SKM-1 treated with dmso at 0.1 percent for 144 hours (cell line): Measurements from ENCODE around the gene WASHC2A.
"Not testable (repeated sequence)": the region's sequence is repeated elsewhere in the genome, so short reads cannot be mapped to it uniquely, and the experiment has no call there.

ENCODE experiments used
- DNase-seq: peaks from one replicate; lab custom pipeline; 2025; ENCODE audit not compliant: unreplicated experiment; lab: John Stamatoyannopoulos, UW

Gene WASHC2A

DNA sequence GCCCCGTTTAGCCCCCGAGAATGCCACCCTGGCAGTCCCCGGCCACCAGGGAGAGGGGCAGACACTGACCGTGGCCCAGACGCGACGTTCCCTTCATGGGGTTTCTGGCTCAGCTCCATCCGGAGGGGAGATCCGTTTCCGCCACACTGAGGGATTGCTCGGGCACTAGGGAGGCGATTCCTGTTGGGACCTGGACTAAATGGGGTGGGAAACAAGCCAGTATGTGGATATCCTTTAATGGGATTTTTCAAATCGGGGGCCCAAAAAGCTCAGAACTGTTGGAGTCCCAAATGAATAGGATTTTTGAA, 552 bp downstream of the WASHC2A start:
- not testable (repeated sequence) for DNase-seq

DNA sequence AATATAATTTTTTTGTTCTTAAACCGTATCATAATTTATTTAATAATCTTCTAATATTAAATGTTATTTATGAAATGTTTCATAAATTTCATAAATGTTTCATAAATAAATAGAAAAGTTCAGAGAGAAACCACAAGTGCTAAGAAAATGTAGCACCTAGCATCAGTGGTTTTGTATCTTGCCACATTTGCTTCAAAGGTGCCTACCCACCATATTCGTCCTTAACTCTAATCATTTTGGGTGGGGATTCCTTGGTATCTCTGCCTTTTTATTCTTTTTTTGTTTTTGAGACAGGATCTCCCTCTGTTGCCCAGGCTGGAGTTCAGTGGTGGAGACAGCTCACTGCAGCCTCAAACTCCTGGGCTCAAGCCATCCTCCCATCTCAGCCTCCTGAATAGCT, 7.4 kb downstream of the WASHC2A start:
- DNase-seq, result not testable (repeated sequence)

DNA sequence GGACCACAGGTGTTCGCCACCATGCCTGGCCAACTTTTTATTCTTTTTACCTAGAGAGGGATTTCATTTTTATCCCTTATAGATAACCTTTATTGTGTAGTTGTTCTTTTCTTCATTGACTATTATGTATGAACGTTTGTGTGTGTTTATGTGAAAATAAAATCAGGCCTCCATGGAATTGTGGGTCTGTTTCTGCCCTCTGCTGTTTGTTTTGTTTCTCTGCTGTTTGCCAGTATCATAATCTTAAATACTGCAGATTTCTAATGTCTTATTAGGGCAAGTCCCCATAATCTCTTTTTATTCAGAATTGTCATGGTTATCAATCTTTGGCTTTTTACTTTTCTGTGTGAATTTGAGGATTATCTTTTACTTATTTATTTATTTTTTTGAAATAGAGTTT, 7.8 kb downstream of the WASHC2A start:
- not testable (repeated sequence) for DNase-seq

DNA sequence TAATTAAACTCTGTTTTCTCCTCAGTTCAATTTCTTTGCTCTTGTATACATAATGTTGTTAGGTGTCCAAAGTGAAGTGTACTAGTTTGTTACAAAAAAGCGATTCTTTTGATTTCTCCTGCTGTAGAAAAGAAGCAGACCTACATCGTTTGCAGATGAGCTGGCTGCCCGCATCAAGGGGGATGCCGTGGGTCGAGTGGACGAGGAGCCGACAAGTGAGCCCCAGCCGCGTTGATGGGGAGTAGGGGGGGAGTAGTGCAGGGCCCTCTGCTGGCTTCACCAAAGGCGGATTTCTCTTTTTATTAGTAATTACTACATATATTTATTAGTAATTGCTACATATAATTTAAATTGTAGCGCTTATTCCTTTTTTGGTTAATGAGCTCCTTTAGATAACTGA, 23.6 kb downstream of the WASHC2A start:
- DNase-seq, result not testable (repeated sequence)

DNA sequence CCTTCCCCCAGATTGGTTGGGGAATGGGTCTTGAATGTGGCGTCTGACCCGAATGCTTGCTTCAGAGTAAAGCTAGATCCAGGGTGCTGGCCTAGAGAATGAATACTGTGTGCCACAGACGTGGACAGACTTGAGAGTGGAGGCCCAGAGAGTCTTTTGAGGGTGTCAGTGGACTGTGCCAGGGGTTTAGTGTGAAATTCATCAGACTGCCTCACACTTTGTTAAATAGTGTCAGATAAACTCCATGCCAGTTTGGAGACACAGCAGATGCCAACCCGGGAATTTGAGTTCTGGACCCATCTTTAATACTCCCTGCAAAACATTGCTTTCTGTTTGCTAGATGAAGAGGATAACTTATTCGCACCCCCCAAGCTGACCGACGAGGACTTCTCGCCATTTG, 25.2 kb downstream of the WASHC2A start:
- not testable (repeated sequence) for DNase-seq

DNA sequence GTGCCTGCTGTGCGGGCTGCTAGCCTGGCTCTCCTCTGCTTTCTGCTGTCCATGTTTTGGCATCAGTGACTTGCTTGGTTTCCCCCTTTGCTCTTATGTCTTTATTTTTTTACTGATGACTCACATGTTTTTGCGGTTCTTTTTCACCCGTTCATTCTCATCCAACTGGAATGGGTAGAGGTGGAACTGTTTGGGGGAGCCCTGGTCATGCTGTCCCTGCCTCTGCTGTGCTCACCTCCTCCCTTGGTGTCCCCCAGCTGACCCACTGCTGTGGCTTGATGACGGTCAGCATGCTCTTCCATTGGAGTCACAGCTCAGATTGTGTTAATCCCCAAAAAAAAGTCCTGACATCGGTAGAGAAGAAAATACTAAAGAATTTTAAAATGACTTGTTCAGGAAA, 26.9 kb downstream of the WASHC2A start:
- DNase-seq, result not testable (repeated sequence)

DNA sequence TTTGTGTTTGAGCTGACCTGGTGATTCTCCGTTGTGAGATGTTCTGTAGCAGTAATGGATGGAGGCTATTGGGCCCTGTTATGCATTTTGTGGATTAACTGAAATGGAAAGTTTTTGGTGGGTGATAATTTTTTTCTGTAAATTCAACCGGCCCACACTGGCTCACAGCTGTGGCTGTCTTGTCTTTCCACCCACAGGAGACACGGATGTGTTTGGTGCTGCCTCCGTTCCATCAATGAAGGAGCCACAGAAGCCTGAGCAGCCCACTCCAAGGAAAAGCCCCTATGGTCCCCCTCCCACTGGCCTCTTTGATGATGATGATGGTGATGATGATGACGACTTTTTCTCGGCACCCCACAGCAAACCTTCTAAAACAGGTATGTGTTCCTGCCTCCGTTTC, 27.6 kb downstream of the WASHC2A start:
- not testable (repeated sequence) for DNase-seq

DNA sequence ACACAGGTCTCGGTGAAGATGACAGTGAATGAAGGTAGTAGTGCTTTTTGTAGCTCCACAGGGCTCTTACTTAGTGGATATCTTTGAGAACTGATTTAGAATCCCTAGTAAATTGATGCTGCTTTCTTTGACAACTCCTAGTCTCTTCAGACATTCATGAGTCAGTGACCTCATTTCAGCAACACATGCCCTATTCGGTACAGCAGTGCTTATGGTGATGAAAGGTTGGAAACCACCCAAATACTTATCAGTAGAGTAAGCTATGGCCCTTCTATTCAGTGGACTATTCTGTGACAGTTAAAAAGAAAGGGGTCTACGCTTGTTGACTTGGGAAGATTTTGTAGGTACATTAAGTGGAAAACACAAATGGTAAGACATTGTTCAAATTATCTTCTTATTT, 29.0 kb downstream of the WASHC2A start:
- DNase-seq, result not testable (repeated sequence)

DNA sequence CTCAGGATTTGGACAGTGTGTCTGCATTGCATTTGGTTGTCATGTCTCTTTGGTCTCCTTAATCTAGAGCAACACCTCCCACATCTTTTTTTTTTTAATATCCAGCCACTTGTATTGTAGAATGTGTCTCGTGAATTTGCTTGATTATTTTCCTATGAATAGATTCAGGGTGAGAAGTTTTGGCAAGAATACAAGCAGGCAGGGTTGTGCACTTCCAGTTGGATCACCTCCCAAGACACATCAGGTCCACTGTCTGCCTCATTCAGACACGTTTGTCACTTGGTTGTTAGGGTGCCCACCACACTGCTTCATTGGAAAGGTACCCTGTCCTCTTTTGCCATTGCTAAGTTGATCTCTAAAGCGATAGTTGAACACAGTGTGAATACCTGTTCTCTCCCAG, 30.9 kb downstream of the WASHC2A start:
- DNase-seq, result not testable (repeated sequence)

DNA sequence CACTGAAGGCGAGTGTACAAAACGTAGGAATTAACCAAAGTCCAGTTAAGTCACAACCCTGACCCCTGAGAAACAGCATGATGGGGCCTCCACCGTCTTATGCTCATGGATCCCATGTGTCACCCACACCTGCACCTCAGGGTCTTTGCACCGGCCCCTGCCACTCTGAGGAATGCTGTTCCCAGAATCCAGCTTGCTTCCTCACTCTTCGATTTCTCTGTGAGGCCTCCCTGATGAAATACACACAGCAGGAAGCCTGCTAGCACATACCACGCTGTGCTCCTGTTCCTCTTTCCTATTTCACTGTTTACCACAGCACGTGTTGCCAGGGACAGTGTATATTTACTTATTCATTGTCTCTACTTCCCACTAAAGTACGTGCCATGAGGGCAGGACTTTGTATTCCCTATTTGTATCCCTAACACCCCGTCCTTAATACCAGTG, 33.4 kb downstream of the WASHC2A start:
- DNase-seq, result not testable (repeated sequence)

DNA sequence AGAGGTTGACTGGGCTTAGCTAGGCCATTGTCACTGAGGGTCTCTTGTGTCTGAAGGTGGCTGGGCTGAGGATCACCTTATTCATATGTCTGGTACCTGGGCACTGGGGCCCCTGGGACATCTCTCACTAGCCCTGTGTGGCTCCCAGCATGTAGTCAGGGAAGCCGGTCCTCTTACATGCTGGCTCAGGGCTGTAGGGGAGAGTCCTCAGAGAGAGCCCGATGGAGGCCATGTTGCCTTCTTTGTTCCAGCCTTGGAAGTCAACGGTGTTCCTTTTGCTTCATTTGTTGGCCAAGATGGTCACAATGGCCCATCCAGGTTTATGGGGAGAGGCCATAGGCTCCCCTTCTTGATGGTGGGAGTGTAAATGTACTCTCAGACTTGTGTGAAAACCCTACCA, 34.0 kb downstream of the WASHC2A start:
- DNase-seq, result not testable (repeated sequence)

DNA sequence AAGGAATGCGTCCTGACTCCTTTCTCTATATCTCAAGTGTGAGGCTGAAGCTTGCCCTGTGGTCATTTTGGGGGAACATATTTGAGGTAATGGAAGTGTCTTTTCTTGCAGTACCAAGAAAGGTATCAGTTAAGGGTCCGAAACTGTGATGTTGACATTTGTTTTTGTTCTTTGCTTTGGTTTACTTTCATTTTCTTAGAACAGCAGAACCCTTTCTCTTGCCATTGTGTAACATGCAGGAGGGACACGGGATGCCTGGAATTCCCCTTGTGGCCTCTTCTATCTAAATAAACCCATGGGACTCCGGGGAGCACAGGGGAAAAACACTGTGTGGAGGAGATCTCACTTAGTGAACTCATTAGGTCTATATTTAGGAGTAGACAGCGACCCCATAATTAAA, 34.5 kb downstream of the WASHC2A start:
- not testable (repeated sequence) for DNase-seq

DNA sequence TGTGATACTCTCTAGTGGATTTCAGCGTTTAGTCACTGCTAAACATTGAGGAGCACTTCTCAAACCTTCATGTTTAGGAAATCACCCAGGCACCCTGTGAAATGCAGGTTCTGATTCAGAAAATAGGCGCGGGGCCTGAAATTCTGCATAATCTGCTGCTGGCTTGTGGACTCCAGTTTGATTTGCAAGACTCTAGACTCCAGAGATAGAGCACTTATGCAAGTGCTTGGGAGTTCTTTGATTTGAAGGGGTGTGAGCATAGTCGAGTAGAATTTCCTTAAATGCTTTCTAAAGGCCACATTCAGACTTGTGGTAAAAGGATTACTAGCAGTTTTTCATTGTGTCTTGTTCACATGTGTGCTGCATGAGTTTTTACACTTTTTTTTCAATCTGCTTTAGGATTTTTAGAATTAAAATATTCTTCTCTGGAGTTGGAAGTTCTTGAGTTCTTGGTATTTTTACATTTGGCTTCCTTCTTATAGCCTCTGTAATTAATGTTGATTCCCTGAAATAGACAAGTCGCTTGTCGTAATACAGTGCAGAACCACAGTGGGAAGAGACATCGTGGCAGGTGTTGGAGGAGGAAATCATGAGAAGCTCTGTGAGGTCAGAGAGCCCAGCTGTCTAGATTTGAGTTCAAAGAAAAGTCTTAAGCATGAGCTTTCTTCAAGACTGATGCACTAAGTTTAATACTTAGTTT, 41.4 kb downstream of the WASHC2A start:
- not testable (repeated sequence) for DNase-seq

DNA sequence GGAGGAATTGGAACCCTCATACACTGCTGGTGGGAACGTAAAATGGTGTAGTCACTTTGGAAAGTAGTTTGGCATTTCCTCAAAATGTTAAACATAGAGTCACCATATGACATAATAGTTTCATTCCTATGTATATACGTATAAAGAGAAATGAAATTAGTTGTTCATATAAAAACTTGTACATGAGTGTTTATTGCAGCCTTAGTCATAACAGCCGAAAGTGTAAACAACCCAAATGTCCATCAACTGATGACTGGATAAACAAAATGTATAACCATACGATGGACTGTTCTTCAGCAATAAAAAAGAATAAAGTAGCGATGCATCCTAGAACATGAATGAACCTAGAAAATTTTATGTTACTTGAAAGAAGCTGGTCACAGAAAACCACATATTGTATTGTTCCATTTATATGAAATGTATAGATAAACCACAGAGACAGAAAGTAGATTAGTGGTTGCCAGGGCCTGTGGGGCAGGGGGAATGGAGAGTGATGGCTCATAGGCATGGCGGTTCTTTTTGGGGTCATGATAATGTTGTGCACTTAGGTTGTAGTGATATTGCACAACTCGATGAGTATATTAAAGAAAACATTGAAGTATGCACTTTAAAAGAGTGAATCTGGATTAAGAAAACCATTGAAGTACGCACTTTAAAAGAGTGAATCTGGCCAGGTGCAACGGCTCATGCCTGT, 44.8 kb downstream of the WASHC2A start:
- DNase-seq, result not testable (repeated sequence)

DNA sequence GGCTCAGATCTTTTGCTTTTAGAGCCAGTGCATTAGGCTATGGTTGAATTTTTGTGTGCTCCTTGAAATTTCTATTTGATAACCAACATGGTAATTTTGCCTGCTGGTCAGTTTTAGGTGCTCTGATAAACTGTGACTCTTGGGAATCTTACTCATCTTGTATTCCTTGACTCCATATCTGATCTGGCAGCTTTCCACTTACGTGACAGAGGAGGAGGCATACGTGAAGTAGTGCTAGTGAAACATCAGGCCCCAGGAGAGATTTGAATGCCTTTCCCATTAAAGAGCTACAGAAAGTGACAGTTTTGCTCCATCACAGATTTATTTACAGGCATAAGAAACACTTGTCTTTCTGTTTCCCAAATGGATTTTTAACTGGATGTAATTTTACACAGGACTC, 59.0 kb downstream of the WASHC2A start:
- not testable (repeated sequence) for DNase-seq

DNA sequence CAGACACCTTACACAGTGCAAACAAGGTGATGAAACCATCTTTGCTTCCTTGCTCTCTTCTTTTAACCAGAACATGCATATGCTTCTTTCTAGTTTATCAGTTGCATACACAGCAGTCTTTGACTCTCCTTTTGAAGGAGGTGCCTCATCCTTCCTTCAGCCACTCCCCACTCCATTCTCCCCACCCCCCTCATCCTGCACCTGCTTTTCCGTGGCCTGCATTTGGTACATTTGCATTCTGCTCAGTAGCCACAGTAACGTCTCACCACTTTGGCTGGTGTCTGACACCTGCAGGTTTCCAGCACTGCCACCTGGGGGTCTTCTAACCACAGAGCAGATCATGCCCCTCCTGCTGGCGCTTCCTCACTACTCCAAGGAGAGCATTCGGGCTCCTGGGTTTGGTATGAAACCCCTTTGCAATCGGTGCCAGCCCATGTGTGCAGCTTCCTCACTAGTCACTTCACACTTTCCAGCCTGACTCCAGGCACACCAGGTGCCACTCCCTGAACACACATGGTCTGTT, 60.1 kb downstream of the WASHC2A start:
- not testable (repeated sequence) for DNase-seq

DNA sequence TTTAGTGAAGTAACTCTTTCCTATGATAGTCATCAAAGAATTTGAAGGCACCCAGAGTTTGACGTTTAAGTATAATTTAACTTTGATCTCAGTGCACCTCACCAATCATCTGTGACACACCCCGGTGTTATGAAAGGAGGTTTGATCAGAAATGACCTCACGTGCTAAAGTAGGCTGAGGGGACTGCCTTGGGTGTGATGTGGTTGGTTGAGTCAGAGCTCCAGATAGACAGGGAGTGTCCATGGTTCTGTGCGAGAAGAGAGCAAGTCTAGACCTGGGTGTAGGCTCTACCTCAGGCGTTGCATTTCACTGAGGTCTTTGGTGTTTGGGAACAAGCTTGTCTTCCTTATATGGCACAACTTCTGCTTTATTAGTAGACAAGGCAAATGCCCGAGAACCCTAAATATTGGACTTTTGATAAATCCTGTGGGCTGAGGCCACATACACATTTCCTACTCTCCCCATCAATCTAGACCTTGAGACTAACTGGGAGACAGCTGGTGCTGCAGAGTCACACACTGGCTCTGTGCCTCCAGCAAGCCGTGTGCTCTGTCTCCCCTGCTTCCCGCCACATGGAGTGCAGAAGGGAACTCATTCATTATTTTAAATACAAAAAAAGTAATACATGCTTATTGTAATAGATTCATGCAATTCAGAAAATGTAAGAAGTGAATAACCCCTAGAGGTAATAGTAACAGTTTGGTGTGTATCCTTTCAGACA, 63.7 kb downstream of the WASHC2A start:
- not testable (repeated sequence) for DNase-seq

DNA sequence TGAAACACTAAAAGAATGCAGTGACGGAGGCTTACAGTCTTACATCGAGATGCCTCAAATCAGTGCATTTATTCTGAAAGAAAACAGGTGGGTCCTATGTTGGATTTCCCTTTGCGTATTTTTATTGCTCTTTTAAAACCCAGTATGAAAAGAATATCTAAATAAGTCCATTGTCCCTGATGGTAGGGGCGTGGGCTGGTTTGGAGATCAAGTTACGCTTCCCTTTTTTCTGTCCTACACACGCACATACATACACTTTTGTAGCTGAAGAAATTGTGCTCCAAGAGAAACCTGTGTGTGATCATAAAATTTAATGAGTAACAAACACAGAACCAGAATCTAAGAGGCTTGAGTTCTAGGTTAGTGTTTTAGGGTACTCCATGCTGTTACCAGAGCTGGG, 64.6 kb downstream of the WASHC2A start:
- not testable (repeated sequence) for DNase-seq

DNA sequence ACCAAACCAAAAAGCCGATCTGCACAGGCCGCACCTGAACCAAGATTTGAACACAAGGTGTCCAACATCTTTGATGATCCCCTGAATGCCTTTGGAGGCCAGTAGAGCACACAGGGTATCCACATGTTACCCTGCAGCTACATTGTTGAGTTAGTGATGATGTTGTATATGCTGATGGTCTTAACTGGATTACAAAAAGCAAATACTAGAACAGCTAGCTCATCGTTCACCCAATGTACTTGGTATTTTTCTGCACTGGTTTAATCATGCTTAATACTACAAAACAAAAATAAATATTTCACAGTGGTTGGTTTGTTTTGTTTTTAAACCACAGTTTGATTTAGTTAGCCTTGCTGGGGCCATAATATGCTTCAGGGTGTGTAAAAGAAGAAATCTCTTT, 65.1 kb downstream of the WASHC2A start:
- DNase-seq, result not testable (repeated sequence)

DNA sequence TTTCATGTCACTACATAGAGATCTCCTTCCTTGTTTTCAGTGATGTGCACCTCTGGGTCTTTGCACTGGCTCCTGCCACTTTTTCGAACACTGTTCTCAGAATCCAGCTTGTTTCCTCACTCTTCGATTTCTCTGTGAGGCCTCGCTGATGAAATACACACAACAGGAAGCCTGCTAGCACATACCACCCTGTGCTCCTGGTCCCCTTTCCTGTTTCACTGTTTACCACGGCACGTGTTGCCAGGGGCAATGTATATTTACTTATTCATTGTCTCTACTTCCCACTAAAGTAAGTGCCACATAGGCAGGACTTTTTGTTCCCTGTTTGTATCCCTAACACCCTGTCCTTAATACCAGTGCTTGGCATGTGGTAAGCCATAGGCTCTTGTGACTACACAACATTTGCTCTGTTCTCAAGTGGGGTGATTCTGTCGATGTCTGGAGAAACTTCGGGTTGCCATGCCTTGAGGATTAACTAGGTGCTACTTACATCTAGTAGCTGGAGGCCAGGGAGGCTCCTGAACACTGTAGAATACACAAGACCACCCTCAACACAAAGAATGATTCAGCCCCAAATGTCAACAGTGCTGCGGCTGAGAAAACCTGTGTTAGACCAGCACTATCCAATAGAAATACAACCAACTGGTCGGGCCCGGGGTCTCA, 75.9 kb downstream of the WASHC2A start:
- not testable (repeated sequence) for DNase-seq

DNA sequence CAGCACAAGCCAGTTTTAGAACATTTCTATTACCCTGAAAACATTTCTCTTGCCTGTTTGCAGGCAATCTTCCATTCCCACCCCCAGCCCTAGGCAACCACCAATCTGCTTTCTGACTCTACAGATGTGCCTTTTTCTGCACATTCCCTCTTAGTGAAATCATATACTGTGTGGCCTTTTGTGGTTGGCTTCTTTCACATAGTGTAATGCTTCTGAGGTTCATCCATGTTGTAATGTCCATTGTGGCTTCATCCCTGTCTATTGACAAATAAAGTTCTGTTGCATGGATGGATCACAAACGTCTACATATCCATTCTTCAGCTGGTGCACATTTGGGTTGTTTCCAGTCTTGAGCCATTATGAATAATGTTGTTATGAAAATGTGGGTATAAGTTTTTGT, 77.8 kb downstream of the WASHC2A start:
- DNase-seq, result not testable (repeated sequence)
